Activated gamma-delta T cell treated with Interleukin-2 at 50 U/mL for 16 hours (primary cell): ENCODE data around the gene ERG.

Experiments
- DNase-seq: peaks from one replicate; pipeline ENCODE4 v3.0.0-alpha.2; 2020

The ERG gene

GRCh38 chr21:38430401-38430984 is 67.8 kb downstream of the ERG start:
- no peak for DNase-seq

- no peak for DNase-seq
Measured at GRCh38 chr21:38429011-38429410, 69.3 kb downstream of the ERG start.

DNA sequence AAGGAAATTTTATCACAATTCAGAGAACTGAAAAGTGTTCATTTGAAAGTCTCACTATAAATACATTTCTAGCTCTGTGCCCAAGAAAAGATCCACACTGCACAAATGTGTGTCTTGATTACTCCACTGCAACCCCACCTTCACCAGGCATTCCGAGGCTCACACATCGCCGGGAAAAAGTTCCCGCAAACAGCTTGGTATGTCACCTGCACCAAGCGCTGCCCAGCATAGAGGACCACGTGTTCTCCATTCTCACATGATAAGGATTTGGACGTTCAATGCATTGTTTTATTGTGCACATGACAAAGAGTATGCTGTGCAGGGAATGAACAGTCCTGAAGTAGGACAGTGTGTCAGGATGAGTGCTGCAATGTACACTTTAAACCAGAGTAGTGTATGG is 70.1 kb downstream of the ERG start:
- DNase-seq: no peak

- no peak for DNase-seq
Measured at GRCh38 chr21:38424305-38425019, 73.8 kb downstream of the ERG start.

- no peak for DNase-seq
Measured at GRCh38 chr21:38422082-38422481, 76.2 kb downstream of the ERG start.

- DNase-seq: no peak
Measured at GRCh38 chr21:38420140-38420539, 78.1 kb downstream of the ERG start.

DNA sequence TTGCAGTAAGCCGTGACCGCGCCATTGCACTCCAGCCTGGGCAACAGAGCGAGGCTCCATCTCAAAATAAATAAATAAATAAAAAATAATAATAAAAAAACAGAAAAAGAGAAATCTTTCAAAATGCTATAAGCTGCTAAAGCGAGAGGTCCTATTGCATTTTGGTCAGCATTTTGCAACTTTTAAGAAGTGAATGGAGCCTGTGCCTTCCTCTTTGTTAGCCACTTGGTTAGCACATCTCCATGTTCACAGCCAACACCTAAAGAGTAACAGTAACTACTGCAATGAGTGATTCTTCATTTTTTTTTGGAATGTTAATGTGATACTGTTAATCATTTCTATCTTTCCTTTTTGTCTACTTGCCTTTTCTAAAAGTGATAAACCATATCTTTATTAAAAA is 80.6 kb downstream of the ERG start:
- DNase-seq: no peak

GRCh38 chr21:38416791-38417190 is 81.5 kb downstream of the ERG start:
- DNase-seq: no peak

DNA sequence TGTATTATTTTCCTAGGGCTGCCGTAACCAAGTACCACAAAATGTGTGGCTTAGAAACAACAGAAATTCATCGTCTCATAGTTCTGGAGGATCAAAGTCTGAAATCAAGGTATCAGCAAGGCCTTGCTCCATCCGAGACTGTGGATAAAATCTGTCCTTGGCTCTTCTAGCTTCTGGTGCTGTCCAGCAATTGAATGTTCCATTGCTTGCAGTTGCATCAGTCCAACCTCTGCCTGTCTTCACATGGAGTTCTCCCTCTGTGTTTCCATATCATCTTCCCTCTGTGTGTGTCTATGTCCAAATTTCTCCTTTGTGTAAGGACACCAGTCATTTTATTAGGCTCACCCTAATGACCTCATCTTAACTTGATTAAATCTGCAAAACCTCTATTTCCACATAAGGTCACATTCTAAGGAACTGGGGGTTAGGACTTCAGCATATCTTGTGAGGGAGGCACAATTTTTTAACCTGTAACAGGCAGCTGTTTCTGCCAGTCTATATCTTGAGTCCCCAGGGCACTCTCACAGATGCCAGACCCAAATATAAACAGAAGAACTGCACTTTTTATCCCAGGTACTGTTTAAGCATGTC is 84.2 kb downstream of the ERG start:
- DNase-seq: no peak

- DNase-seq: no peak
Measured at GRCh38 chr21:38410466-38410865, 87.8 kb downstream of the ERG start.

- DNase-seq: no peak
Measured at GRCh38 chr21:38409907-38410306, 88.4 kb downstream of the ERG start.

- DNase-seq: no peak
Measured at GRCh38 chr21:38404177-38404576, 94.1 kb downstream of the ERG start.

GRCh38 chr21:38402795-38403194 is 95.5 kb downstream of the ERG start:
- DNase-seq: no peak

- DNase-seq: no peak
Measured at GRCh38 chr21:38402291-38402690, 96.0 kb downstream of the ERG start.

- DNase-seq: no peak
Measured at GRCh38 chr21:38401191-38401926, 96.9 kb downstream of the ERG start.

DNA sequence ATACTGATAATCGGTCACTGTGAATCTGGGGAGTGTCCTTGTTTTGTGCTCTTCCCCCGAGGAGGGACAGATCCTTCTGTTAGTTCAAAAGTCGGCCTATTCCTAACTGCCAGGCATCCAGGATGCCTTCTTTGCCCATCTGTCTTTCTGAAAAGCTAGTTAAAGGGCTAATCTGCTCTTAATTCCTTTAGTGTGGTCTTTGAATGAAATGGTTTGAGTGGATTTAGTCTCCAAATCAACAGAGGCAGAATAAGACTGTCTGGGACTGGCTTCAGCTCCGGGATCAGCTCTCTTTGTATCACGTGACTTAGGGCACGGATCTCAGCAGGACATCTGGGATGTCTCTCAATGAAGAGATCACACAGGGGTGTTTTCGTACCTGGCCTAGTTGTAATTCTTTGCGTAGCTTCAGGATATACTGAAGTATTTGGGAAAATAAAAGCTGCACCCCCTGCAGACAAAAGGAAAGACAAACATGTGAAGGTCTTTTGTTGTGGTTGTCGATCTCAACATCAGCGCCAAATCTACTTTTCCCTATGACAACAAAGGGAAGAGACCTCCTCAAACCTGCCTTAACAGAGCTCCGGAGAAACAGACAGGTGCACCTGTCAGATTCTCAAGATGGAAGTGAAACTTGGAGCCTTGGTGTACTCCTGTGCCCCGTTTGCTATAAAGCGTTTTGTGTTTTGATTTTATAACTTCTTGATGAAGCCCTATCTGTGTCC is 97.9 kb downstream of the ERG start:
- DNase-seq: no peak

- DNase-seq: no peak
Measured at GRCh38 chr21:38399103-38399502, 99.2 kb downstream of the ERG start.

DNA sequence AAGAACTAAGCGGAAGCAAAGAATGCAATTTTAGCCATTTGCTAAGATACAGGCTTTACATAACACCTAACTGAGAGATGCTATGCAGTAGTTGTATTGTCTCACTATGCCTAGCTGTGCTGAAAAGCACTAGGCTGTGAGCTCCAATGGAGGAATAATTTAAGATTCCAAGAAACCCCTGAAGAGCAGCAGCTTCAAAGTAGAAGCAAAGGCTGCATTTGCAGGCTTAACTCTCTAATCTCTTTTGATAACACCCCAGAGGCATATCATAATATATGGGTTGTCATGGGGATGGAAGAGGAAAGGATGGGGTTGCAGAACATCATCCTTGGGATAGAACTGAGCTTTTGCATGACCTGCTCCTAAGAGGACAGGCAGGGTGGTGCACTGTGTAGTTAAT is 102.0 kb downstream of the ERG start:
- DNase-seq: no peak

GRCh38 chr21:38395581-38395980 is 102.7 kb downstream of the ERG start:
- DNase-seq: no peak

DNA sequence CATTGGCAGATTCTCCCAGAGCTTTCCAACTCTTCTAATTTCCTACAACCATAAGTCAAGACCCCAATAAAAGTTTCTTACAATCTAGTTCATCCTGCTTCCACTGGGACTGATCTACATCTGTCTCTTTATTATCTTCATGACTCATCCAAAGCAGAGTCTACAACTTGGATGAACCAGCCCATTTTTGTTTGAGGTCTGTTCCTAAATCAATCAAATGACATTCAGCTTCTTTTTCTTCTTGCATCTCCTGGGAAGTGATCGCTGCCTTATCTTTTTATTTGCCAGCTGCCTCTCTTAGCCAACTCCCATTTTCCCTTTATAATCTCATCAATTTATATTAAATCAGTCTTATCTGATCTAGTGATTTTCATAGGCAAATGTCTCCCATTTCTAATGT is 105.6 kb downstream of the ERG start:
- no peak for DNase-seq

DNA sequence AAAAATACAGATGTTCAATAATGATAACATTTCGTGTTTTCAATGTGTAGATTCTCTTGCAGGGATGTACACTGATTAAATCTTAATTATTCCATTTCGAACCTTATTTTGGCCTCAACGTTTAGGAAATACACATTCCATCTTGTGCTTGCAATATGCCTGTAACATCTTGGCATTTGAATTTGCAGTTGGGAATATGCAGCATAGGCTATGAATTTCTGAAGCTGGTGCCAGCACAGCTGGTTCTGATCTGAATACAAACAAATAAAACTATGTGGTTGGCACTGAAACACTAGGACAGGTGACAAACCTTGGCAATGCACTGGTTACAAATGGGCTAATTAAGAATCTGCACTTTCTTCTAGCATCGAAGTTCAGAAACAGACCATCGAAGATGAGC is 108.4 kb downstream of the ERG start:
- no peak for DNase-seq

DNA sequence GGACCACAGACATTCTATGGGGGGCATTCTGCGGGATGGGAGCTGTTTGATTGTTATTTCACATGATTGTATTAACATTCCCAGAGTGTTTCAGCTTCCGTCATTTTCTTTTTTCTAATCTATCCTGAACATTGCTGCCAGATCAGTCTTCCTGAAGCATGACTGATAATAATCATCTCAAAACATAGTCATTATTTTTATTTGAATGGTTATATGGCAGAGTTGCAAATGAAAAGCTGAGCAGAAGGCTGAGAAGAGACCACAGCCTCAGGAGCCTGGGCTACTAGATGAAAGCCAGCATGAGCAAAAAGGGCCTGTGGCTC is 109.0 kb downstream of the ERG start:
- DNase-seq: no peak

DNA sequence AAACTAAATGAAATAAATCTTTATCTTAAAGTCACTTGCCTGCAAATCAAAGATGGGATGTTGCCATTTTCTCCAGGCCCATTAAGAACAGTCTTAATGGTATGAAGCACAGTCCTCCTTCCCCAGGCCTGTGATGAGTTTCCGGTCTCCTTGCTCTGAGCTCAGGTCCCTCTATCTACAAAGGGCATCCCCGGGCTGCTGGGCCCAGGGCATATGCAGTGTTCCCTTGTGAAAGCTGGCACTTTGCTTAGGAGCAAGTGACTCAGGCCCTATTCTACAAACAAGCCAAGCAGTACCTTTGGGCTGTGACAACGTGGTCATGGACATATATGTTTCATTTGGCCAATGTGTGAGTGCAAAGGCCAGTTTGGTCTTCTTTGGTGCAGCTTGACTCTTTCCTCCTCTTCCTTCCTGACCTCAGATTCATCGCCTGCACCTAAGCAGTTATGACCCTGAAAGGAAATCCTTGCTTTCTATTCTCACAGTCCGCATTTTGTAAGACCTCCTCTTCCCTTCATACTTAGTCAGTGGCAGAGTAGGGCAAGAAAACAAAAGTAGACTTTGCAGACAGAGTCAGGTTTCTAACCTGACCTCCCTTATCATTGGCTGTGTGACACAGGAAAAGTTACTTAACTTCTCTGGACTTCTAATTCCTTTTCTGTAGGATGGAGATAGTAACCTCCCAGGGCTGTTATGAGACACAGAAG is 109.5 kb downstream of the ERG start:
- no peak for DNase-seq
